ENCODE results near the gene ARHGAP15.
A peak's percentile ranks its signal among the peaks of the same experiment; 100 is the strongest.

Gene ARHGAP15

DNA sequence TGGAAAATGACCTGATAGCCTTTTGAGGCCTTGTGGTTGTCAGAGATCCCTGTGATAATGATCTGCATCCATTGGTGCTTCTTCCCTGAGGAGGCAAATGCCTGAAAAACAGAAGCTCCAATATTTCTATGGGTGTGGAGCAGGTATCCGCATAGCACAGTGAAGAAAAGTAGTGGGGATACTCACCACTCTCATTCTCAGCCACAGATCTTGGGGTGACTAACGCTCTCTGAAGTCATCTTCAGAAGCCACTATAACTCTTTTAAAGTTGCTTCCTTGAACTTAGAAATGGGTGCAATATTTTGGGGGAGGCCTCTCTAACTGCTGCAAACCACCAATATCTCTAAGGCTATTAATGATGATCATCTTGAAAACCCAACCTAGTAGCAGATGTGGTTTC is 46.2 kb downstream of the ARHGAP15 start:
- no peaks in the 10 kb centered on the region for H3K27me3 ChIP-seq (ENCODE audit: insufficient read depth, low read length)
- no peaks in the 10 kb centered on the region for H3K9me2 ChIP-seq (ENCODE audit: low read depth, low read length)
- no peak for TF ChIP-seq EZH2 (IDR thresholded peaks at IDR 0.05; ENCODE audit: borderline replicate concordance, low read length)
- TF ChIP-seq, protein P1, sequence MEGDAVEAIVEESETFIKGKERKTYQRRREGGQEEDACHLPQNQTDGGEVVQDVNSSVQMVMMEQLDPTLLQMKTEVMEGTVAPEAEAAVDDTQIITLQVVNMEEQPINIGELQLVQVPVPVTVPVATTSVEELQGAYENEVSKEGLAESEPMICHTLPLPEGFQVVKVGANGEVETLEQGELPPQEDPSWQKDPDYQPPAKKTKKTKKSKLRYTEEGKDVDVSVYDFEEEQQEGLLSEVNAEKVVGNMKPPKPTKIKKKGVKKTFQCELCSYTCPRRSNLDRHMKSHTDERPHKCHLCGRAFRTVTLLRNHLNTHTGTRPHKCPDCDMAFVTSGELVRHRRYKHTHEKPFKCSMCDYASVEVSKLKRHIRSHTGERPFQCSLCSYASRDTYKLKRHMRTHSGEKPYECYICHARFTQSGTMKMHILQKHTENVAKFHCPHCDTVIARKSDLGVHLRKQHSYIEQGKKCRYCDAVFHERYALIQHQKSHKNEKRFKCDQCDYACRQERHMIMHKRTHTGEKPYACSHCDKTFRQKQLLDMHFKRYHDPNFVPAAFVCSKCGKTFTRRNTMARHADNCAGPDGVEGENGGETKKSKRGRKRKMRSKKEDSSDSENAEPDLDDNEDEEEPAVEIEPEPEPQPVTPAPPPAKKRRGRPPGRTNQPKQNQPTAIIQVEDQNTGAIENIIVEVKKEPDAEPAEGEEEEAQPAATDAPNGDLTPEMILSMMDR (IDR thresholded peaks at IDR 0.05; ENCODE audit: low read length): no peak
- H3K4me2 ChIP-seq (ENCODE audit: low read length): no peak overlapping the region
- H4K20me1 ChIP-seq (ENCODE audit: insufficient read depth, low read length): no peaks in the 10 kb centered on the region
- H3K9me3 ChIP-seq (ENCODE audit: low read length): no peaks in the 10 kb centered on the region
- H3K4me1 ChIP-seq (ENCODE audit: insufficient read depth, low read length, severe bottlenecking): peaks cover 13% of the 10 kb centered on the region
- H3F3A ChIP-seq (ENCODE audit: insufficient read depth, low read length): no peaks in the 10 kb centered on the region
- H3K36me3 ChIP-seq (ENCODE audit: insufficient read depth, low read length): peaks cover 54% of the 10 kb centered on the region
- H3K9ac ChIP-seq (ENCODE audit: low read length): no peak overlapping the region
- no peak overlapping the region for H2AFZ ChIP-seq (ENCODE audit: low read length)
- H3K79me2 ChIP-seq (ENCODE audit: insufficient read depth, low read length): no peaks in the 10 kb centered on the region; the same call in 1 of the 2 replicates
- no peak overlapping the region for H3K27ac ChIP-seq (ENCODE audit: low read depth, low read length, poor library complexity, severe bottlenecking)
- H3K4me3 ChIP-seq (ENCODE audit: low read depth, low read length, poor library complexity, severe bottlenecking): no peak overlapping the region

DNA sequence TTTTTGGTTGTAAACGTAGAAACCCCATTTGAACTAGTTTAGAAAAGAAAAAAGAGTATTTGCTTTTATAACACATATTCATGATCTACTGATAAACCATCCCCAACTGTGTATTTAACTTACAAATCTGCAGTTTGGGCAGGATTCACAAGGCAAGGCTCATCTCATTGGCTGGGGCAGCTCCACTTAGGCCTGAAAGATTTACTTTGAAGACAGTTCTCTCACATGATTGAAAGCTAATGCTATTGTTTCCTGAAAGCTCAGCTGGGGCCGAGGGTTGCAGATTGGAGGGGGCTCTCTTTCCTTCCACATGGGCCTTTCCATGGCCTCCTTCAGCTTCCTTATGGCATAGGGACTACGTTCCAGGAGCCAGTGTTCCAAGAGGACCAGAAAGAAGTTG is 47.4 kb downstream of the ARHGAP15 start:
- no peak overlapping the region for H3K4me3 ChIP-seq (ENCODE audit: low read depth, low read length, poor library complexity, severe bottlenecking)
- no peak overlapping the region for H3K27ac ChIP-seq (ENCODE audit: low read depth, low read length, poor library complexity, severe bottlenecking)
- no peaks in the 10 kb centered on the region; the same call in 1 of the 2 replicates for H3K79me2 ChIP-seq (ENCODE audit: insufficient read depth, low read length)

DNA sequence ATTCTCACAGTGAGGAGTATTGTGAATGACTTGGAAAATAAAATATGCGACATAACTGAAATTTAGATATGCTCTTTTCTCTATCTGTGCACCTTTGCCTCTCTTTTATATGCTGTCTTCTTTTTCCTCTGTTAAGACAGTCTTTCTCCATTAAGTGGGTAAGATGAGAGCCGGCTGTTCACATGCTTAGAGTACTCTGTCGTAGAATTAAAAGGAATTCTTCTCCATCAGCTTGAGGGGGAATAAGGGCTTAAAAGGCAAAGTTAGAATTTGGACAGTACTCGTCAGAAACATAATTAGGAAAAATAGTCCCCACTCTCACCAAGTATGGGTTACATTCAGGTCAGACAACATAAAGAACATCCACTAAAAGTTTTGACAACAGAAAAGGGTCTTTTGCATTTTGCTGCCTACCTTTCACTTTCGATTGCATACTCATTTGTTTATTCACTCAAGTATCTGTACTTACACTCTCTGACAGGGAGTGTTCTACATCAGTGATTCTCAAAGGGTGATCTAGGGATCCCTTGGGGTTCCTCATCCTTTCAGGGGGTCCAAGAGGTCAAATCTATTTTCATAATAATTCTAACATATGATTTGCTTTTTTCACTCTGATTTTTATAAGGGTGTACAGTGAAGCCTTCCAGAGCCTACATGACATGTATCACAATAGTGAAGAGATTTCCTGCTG is 48.0 kb downstream of the ARHGAP15 start:
- no peaks in the 10 kb centered on the region for H3K9me3 ChIP-seq (ENCODE audit: low read length)
- H3K27ac ChIP-seq (ENCODE audit: low read depth, low read length, poor library complexity, severe bottlenecking): no peak overlapping the region
- TF ChIP-seq, protein P1 (IDR thresholded peaks at IDR 0.05; ENCODE audit: low read length): no peak
- no peak for TF ChIP-seq EZH2 (IDR thresholded peaks at IDR 0.05; ENCODE audit: borderline replicate concordance, low read length)
- no peak overlapping the region for H3K9ac ChIP-seq (ENCODE audit: low read length)
- H3F3A ChIP-seq (ENCODE audit: insufficient read depth, low read length): no peaks in the 10 kb centered on the region
- H3K27me3 ChIP-seq (ENCODE audit: insufficient read depth, low read length): no peaks in the 10 kb centered on the region
- H3K4me1 ChIP-seq (ENCODE audit: insufficient read depth, low read length, severe bottlenecking): peaks cover 13% of the 10 kb centered on the region
- H3K9me2 ChIP-seq (ENCODE audit: low read depth, low read length): no peaks in the 10 kb centered on the region
- no peaks in the 10 kb centered on the region for H4K20me1 ChIP-seq (ENCODE audit: insufficient read depth, low read length)
- no peak overlapping the region for H3K4me3 ChIP-seq (ENCODE audit: low read depth, low read length, poor library complexity, severe bottlenecking)
- no peak overlapping the region for H2AFZ ChIP-seq (ENCODE audit: low read length)
- H3K79me2 ChIP-seq (ENCODE audit: insufficient read depth, low read length): no peaks in the 10 kb centered on the region; the same call in 1 of the 2 replicates
- H3K4me2 ChIP-seq (ENCODE audit: low read length): peak overlapping the region; percentile 6; the same call in 1 of the 2 replicates
- H3K36me3 ChIP-seq (ENCODE audit: insufficient read depth, low read length): peaks cover 42% of the 10 kb centered on the region

More for the DNA sequence above, 47.4 kb downstream of the ARHGAP15 start:
- TF ChIP-seq, protein P1 (IDR thresholded peaks at IDR 0.05; ENCODE audit: low read length): no peak
- no peak for TF ChIP-seq EZH2 (IDR thresholded peaks at IDR 0.05; ENCODE audit: borderline replicate concordance, low read length)
- Histone ChIP-seq H3K9me3 (ENCODE audit: low read length) (no peaks in the 10 kb centered on the region), H3F3A (ENCODE audit: insufficient read depth, low read length) (no peaks in the 10 kb centered on the region), H3K9me2 (ENCODE audit: low read depth, low read length) (no peaks in the 10 kb centered on the region), H2AFZ (ENCODE audit: low read length) (no peak overlapping the region), H3K4me2 (ENCODE audit: low read length) (peak overlapping the region; percentile 6; the same call in 1 of the 2 replicates), H4K20me1 (ENCODE audit: insufficient read depth, low read length) (no peaks in the 10 kb centered on the region), H3K9ac (ENCODE audit: low read length) (no peak overlapping the region), H3K27me3 (ENCODE audit: insufficient read depth, low read length) (no peaks in the 10 kb centered on the region), H3K4me1 (ENCODE audit: insufficient read depth, low read length, severe bottlenecking) (peaks cover 13% of the 10 kb centered on the region), H3K36me3 (ENCODE audit: insufficient read depth, low read length) (peaks cover 49% of the 10 kb centered on the region)
